Measurements from ENCODE around the gene COPG2.
A peak's percentile ranks its signal among the peaks of the same experiment; 100 is the strongest.

Gene COPG2

DNA sequence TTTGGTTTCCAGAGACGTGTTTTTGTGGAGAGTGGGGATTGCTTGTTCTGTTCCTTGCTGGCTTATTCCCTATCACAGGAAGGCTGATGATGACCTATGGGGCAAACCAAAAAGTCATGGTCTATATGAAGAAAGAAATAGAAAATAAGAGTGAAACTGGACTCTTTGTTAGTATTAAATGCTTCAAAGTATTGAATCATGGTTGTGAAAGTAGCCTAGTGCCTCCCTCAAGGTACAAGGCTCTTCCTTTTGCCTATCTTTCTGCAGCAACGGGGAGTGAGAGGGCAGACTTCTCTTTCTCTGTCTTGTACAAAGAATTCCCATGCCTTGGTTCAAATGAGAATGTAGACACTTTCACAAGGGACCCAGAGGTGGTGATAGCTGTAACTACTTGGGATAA lies 167.6 kb downstream of the COPG2 start:
- Histone ChIP-seq H3K9me3 (ENCODE audit: control insufficient read depth, low read length) (no peaks in the 10 kb centered on the region), H3K27ac (ENCODE audit: low read depth, low read length, severe bottlenecking) (no peak overlapping the region), H3K4me1 (ENCODE audit: control insufficient read depth, insufficient read depth, low read length, poor library complexity, severe bottlenecking) (no peaks in the 10 kb centered on the region), H3K4me3 (ENCODE audit: extremely low read depth, insufficient read depth, low read length, poor library complexity, severe bottlenecking) (no peak overlapping the region), H3K36me3 (ENCODE audit: control insufficient read depth, insufficient read depth, low read length) (peaks cover 89% of the 10 kb centered on the region)
- no CpG with 5 or more reads among the region's 2 CpGs for WGBS, 2 experiments (ENCODE audit: insufficient coverage in 2 of 2)

DNA sequence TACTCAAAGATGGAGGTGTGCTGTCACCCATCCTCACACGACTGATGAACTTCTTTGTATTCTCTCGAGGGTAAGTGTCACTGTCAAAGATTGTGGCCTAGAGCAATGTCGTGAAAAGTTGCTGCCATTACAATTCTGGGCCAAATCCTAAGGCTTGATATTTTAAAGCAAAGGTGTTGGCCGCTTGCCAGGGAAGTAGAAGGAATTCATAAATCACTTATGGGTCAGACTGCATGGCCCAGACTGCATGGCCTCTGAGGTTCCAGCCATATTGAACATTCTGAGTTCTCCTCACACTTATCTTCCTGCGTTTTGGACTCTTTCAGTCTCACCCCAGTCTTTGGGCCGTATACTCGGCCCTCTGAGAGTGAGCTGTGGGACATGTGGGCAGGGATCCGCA lies 168.1 kb downstream of the COPG2 start:
- no peak overlapping the region for H3K4me3 ChIP-seq (ENCODE audit: extremely low read depth, insufficient read depth, low read length, poor library complexity, severe bottlenecking)
- H3K36me3 ChIP-seq (ENCODE audit: control insufficient read depth, insufficient read depth, low read length), result peaks cover 87% of the 10 kb centered on the region
- no peak overlapping the region for H3K27ac ChIP-seq (ENCODE audit: low read depth, low read length, severe bottlenecking)
- WGBS, 2 experiments (ENCODE audit: insufficient coverage in 2 of 2), result 94% methylated on average over 7 to 8 of the region's 8 CpGs
- H3K4me1 ChIP-seq (ENCODE audit: control insufficient read depth, insufficient read depth, low read length, poor library complexity, severe bottlenecking), result no peaks in the 10 kb centered on the region
- H3K9me3 ChIP-seq (ENCODE audit: control insufficient read depth, low read length), result no peaks in the 10 kb centered on the region

GRCh38 chr7:130494431-130494858 lies 174.1 kb downstream of the COPG2 start:
- Histone ChIP-seq H3K36me3 (ENCODE audit: control insufficient read depth, insufficient read depth, low read length) (peaks cover 39% of the 10 kb centered on the region), H3K27ac (ENCODE audit: low read depth, low read length, severe bottlenecking) (peak overlapping the region; percentile 3), H3K4me3 (ENCODE audit: extremely low read depth, insufficient read depth, low read length, poor library complexity, severe bottlenecking) (peak overlapping the region; percentile 51), H3K9me3 (ENCODE audit: control insufficient read depth, low read length) (no peaks in the 10 kb centered on the region), H3K4me1 (ENCODE audit: control insufficient read depth, insufficient read depth, low read length, poor library complexity, severe bottlenecking) (peaks cover 4% of the 10 kb centered on the region)
- WGBS, 2 experiments (ENCODE audit: insufficient coverage in 2 of 2), result 80 to 100% methylated on average over 1 of the region's 2 CpGs

DNA sequence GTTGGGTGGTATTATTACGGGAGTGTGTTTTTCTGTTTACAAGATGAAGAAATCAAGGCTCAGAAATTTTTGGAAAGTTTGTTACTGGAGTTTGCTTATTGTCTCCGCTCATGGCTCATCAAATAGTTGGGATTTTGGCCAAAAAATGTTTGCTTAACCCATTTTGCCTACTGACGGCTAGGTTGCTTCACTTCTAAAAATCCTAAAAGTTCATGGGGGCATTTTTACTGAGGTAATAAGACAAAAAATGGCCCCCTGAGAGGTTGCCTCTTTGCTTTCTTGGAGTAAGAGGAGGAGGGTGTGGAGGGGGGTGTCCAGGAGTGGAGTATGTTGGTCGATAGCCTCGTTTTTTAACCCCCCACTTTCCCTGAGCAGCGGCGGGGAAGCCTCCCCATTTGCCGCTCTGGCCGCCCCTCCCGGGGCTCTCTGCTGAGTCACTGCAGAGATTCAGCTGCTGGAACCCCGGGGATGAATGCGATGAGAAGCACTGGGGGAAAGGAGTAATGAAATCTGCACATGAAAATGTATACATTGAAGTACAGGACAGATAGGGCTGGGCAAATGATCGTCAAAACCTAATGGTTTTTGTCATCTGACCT lies 175.2 kb downstream of the COPG2 start:
- Histone ChIP-seq H3K36me3 (ENCODE audit: control insufficient read depth, insufficient read depth, low read length) (peaks cover 29% of the 10 kb centered on the region), H3K4me1 (ENCODE audit: control insufficient read depth, insufficient read depth, low read length, poor library complexity, severe bottlenecking) (peaks cover 13% of the 10 kb centered on the region), H3K27ac (ENCODE audit: low read depth, low read length, severe bottlenecking) (no peak overlapping the region), H3K9me3 (ENCODE audit: control insufficient read depth, low read length) (no peaks in the 10 kb centered on the region), H3K4me3 (ENCODE audit: extremely low read depth, insufficient read depth, low read length, poor library complexity, severe bottlenecking) (peak overlapping the region; percentile 51)
- WGBS, 2 experiments (ENCODE audit: insufficient coverage in 2 of 2), result 45 to 67% methylated on average over 4 to 10 of the region's 13 CpGs

DNA sequence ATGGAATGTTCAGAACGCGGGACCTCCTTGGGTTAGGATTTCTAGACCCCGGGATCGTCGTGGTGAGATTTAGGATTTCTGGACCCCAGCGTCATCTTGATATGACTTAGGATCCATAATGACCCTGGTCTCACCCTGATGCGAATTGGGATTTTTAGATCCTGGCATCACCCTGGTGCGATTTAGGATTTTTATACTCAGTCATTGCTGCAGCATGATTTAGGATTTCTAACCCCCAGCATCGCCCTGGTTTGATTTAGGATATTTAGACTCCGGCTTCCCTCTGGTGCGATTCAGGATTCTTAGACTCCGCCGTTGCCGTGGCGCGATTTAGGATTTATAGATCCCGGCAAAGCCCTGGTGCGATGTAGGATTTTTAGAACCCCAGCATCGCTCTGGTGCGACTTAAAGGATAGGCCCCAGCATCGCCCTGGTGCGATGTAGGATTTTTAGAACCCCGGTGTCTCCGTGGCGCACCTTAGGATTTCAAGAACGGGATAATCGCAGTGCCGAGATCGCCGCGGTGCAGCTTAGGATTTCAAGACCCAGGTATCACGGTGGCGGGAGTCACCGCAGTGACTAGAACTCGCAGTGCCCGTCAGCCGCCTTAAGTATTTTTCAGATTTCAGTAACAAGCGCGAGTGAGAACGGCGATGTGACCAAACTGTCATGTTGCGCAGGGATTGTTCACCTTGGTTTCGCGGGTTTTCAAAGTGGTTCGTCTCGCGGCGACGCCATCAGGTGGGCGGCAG lies 175.8 kb downstream of the COPG2 start:
- H3K4me1 ChIP-seq (ENCODE audit: control insufficient read depth, insufficient read depth, low read length, poor library complexity, severe bottlenecking), result peaks cover 19% of the 10 kb centered on the region
- WGBS, 2 experiments (ENCODE audit: insufficient coverage in 2 of 2), result 46 to 58% methylated on average over 46 to 50 of the region's 50 CpGs
- peaks cover 22% of the 10 kb centered on the region for H3K36me3 ChIP-seq (ENCODE audit: control insufficient read depth, insufficient read depth, low read length)
- peak overlapping the region; percentile 51 for H3K4me3 ChIP-seq (ENCODE audit: extremely low read depth, insufficient read depth, low read length, poor library complexity, severe bottlenecking)
- H3K27ac ChIP-seq (ENCODE audit: low read depth, low read length, severe bottlenecking), result no peak overlapping the region
- H3K9me3 ChIP-seq (ENCODE audit: control insufficient read depth, low read length), result no peaks in the 10 kb centered on the region

DNA sequence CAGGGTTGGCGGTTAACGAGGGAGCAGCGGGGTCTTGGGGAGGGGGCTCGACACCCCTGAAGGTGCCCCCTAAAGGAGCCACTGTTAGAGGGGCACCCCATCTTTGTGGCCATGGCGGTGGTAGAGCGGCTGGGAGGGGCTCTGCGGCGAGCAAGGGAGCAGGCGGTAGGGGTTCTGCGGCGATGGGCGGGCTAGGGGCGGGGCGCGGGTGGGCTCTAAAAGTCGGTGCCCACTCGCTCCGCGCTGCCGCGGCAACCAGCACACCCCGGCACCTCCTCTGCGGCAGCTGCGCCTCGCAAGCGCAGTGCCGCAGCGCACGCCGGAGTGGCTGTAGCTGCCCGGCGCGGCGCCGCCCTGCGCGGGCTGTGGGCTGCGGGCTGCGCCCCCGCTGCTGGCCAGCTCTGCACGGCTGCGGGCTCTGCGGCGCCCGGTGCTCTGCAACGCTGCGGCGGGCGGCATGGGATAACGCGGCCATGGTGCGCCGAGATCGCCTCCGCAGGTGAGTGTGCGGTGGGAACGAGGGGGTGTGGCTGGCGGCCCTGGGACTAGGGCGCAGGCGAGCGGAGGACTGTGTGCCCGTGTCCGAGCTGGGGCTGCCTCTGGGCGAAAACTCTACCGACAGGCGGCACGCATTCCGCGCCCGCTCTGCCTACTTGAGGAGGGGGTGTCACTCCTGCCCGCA lies 176.6 kb downstream of the COPG2 start, which contains the start of gene MEST:
MEST (plus strand) TSS at position 245 of the 682 bp plus-strand sequence; CDS start at position 474, 229 bp downstream.
- no peaks in the 10 kb centered on the region for H3K9me3 ChIP-seq (ENCODE audit: control insufficient read depth, low read length)
- WGBS, 2 experiments (ENCODE audit: insufficient coverage in 2 of 2), result 45 to 48% methylated on average over 51 to 67 of the region's 71 CpGs
- peaks cover 27% of the 10 kb centered on the region for H3K4me1 ChIP-seq (ENCODE audit: control insufficient read depth, insufficient read depth, low read length, poor library complexity, severe bottlenecking)
- peaks cover 15% of the 10 kb centered on the region for H3K36me3 ChIP-seq (ENCODE audit: control insufficient read depth, insufficient read depth, low read length)
- peak within 1 kb of the TSS; percentile 51 for H3K4me3 ChIP-seq (ENCODE audit: extremely low read depth, insufficient read depth, low read length, poor library complexity, severe bottlenecking)
- H3K27ac ChIP-seq (ENCODE audit: low read depth, low read length, severe bottlenecking), result peak within 1 kb of the TSS; percentile 95

GRCh38 chr7:130490888-130491804 lies 177.4 kb downstream of the COPG2 start:
- Histone ChIP-seq H3K9me3 (ENCODE audit: control insufficient read depth, low read length) (no peaks in the 10 kb centered on the region), H3K36me3 (ENCODE audit: control insufficient read depth, insufficient read depth, low read length) (peaks cover 13% of the 10 kb centered on the region), H3K4me1 (ENCODE audit: control insufficient read depth, insufficient read depth, low read length, poor library complexity, severe bottlenecking) (peaks cover 28% of the 10 kb centered on the region), H3K27ac (ENCODE audit: low read depth, low read length, severe bottlenecking) (peak overlapping the region; percentile 95), H3K4me3 (ENCODE audit: extremely low read depth, insufficient read depth, low read length, poor library complexity, severe bottlenecking) (peak overlapping the region; percentile 51)
- WGBS, 2 experiments (ENCODE audit: insufficient coverage in 2 of 2), result 56 to 61% methylated on average over 47 to 48 of the region's 62 CpGs

DNA sequence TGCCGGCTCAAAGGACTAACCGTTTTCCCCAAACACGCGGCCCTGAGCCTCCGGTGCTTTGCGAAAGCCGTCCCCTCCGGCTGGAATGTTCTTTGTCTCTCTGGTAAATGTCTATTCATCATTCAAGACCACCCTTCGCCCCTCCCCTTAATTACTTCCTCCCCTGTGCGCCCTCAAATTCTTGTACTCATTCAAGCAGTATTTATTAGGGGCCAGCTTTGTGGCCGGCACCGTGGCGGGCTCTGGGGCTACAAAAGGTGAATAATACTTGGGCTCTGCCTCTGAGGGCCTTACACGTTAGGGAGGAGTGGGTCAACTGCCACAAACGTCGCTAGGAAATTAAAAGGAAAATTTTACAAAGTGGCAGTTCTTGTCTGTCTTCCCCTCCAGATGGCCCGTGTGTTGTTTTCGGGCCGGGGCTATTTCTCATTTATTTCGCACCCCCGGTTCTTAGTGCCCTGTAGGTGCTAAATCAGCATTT lies 178.2 kb downstream of the COPG2 start:
- Histone ChIP-seq H3K4me3 (ENCODE audit: extremely low read depth, insufficient read depth, low read length, poor library complexity, severe bottlenecking) (peak overlapping the region; percentile 51), H3K27ac (ENCODE audit: low read depth, low read length, severe bottlenecking) (peak overlapping the region; percentile 95), H3K36me3 (ENCODE audit: control insufficient read depth, insufficient read depth, low read length) (peaks cover 10% of the 10 kb centered on the region), H3K4me1 (ENCODE audit: control insufficient read depth, insufficient read depth, low read length, poor library complexity, severe bottlenecking) (peaks cover 28% of the 10 kb centered on the region), H3K9me3 (ENCODE audit: control insufficient read depth, low read length) (no peaks in the 10 kb centered on the region)
- 47 to 62% methylated on average over 16 to 19 of the region's 21 CpGs for WGBS, 2 experiments (ENCODE audit: insufficient coverage in 2 of 2)

DNA sequence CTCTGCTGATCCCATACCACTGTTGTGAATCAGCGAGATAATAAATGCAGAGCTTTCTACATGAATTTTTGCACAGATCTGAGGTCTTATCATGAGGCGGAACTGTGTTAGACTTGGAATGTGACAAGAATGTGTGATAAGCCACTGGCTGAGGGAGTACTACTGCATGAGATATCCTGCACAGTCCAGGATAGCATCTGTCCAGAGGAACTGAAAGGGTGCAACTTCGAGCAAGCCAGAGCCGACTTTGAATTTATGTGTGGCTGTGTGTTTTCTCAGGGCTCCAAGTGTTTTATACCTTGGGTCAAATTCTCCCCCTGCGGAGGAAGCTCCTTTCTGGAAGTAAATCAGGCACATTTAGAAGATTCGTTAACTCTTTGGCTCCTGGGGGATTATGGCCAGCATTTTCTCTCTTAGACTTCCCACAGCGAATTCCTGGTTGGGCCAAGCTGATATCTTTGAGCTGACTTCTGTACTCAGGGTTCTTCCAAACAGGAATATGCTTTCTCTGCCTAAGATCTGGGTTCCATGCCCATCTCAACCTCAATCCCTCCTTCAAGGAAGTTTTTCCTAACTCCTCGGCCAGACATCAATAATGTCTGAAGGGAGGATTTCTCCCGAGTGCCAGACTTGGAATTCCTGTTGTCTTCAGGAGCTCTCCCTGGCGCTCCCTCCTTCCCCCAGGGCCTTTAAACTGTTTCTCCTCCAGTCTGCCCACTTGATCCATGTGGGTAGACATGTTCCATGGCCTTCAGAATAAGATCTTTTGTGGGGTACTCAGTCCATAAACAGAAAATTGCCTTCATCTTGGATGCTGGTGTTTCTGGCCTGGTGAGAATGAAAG lies 179.2 kb downstream of the COPG2 start:
- 69 to 77% methylated on average over 8 to 10 of the region's 10 CpGs for WGBS, 2 experiments (ENCODE audit: insufficient coverage in 2 of 2)
- no peak overlapping the region for H3K4me3 ChIP-seq (ENCODE audit: extremely low read depth, insufficient read depth, low read length, poor library complexity, severe bottlenecking)
- H3K27ac ChIP-seq (ENCODE audit: low read depth, low read length, severe bottlenecking), result peak overlapping the region; percentile 95

More for the DNA sequence above, 179.2 kb downstream of the COPG2 start:
- Histone ChIP-seq H3K36me3 (ENCODE audit: control insufficient read depth, insufficient read depth, low read length) (peaks cover 8% of the 10 kb centered on the region), H3K4me1 (ENCODE audit: control insufficient read depth, insufficient read depth, low read length, poor library complexity, severe bottlenecking) (peaks cover 33% of the 10 kb centered on the region), H3K9me3 (ENCODE audit: control insufficient read depth, low read length) (no peaks in the 10 kb centered on the region)

Data from mesodermal cell (in vitro differentiated cells).